Thyroid gland (tissue), 4 donors: Measurements from ENCODE around the gene AR.

Experiments
- POLR2A ChIP-seq, 2 donors: fragments of 450-650 bp; IDR thresholded peaks; one replicate each; pipeline ENCODE4 v1.6.1; 2017; ENCODE audit warnings: antibody characterized with exemption in 2 of 2, mild to moderate bottlenecking in 2 of 2, moderate library complexity in 1 of 2
- TF ChIP-seq, protein P1 (sequence below), 6 experiments: fragments of 200-600 bp in 3 of 6; fragments of 450-650 bp in 3 of 6; sonication (generic) in 3 of 6; IDR thresholded peaks; one replicate each; pipeline ENCODE4 v1.5.1; 2016 to 2019; ENCODE audit warnings: antibody characterized with exemption in 6 of 6, mild to moderate bottlenecking in 2 of 6, inconsistent platforms in 1 of 6, moderate library complexity in 1 of 6

DNA sequence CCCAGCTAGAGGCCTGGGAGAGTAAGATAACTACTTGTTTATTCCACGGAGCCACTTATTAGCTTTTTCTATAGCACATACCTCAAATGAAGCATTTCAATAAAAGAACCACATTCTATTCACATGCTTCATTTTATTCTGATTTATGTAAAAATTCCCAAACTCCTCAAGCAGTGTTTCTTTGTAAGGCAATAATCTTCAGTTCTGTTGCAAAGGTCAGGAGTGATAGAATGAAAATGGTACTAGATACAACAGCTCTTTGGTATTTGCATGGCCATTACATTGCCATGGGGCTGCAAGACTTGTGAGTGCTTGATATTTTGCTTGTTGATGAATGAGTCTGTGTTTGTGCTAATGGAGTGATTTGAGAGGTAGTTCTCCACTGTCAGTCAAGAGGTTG is 39.4 kb downstream of the AR start:
- TF ChIP-seq POLR2A (IDR thresholded peaks at IDR 0.05) = no peak
- TF ChIP-seq, protein P1, sequence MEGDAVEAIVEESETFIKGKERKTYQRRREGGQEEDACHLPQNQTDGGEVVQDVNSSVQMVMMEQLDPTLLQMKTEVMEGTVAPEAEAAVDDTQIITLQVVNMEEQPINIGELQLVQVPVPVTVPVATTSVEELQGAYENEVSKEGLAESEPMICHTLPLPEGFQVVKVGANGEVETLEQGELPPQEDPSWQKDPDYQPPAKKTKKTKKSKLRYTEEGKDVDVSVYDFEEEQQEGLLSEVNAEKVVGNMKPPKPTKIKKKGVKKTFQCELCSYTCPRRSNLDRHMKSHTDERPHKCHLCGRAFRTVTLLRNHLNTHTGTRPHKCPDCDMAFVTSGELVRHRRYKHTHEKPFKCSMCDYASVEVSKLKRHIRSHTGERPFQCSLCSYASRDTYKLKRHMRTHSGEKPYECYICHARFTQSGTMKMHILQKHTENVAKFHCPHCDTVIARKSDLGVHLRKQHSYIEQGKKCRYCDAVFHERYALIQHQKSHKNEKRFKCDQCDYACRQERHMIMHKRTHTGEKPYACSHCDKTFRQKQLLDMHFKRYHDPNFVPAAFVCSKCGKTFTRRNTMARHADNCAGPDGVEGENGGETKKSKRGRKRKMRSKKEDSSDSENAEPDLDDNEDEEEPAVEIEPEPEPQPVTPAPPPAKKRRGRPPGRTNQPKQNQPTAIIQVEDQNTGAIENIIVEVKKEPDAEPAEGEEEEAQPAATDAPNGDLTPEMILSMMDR (IDR thresholded peaks at IDR 0.05) = no peak
